CD4-positive, alpha-beta T cell treated with Interleukin-1 beta for 1 hour (primary cell): ENCODE data around the gene LPP.

Experiments used
- DNase-seq, 2 donors: peaks; one replicate each; pipeline ENCODE4 v3.0.0-alpha.2; 2020 to 2022

Gene LPP

DNA sequence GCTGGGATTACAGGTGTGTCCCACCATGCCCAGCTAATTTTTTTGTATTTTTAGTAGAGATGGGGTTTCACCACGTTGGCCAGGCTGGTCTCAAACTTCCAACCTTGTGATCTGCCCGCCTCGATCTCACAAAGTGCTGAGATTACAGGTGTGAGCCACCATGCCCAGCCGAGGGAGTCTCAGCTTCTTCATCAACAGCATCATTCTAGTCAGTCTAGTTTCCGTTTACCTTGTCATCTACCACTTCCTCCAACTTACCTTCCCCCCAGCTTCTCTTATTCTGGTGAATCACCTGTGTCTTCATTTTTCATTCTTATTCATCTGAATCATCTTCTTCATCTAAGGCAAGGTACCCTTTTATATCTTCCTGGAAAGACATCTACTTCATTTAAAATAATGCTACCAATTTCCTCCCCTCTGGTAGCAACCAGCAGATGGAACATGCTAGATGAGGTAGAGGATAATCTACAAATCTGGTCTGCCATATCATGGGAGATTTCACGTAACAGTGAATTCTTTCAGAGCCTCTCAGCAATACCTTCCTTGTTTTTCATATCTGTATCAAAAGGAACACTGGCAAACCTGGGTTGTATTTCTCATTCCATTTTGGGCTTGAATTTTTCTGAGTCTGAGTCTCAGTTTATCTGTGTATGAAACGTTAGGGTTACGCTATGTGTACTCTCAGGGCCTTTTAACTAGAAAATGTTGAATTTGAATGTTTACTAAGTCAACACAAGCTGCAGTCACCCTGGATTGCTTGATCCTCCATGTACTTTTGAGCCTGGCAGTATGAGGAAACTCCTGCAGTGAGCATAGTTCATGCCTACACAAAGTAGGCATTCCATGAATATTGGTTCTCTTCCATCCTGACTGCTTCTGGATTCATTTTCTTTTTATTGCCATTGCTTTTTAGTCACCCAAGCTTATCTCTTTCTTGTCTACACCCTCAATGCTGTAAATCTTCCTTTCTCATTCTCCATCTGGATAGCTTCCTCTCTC lies 16.8 kb downstream of the LPP start:
- peak; percentile 37 to 49 for DNase-seq

- no peak for DNase-seq
These were observed 17.9 kb downstream of the LPP start for GRCh38 chr3:188171682-188172467.

- no peak for DNase-seq
These were observed 20.5 kb downstream of the LPP start for GRCh38 chr3:188174317-188175044.

DNA sequence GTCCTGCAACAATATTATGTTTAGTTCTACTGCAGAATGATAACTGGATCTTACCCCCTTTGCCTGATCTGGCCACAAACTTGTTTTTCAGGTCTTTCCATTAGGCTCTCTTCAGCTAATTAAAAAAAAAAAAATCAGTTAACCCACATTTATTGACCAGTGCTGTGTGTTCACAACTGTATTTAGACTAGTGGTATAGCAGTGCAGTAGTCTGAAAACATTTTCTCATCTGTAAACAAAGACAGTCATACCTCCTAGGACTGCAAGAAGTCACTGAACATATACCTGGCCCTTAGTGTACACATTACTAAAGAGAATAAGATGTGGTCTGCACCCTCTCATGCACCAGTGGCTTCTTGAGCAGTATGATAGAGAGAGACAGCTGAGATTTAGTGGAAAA lies 22.5 kb downstream of the LPP start:
- DNase-seq, result no peak

DNA sequence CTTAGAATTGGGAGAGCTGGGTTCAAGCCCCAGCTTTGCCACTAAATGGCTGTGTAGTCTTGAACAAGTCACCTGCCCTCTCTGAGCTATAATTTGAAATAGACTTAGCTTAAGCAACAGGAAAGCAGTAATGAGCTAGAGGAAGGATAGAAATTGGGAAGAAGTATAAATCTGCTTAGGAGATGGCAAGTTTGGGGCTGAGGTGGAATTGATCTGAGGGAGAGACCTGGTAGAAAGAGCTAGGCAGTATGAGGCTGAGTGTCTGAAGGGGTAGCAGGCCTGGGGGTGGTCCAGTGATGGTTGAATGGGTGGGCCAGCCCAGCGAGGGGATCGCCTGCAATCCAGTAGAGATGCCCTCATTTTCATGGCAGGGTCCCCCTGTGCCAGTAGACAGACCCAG lies 22.9 kb downstream of the LPP start:
- no peak for DNase-seq

DNA sequence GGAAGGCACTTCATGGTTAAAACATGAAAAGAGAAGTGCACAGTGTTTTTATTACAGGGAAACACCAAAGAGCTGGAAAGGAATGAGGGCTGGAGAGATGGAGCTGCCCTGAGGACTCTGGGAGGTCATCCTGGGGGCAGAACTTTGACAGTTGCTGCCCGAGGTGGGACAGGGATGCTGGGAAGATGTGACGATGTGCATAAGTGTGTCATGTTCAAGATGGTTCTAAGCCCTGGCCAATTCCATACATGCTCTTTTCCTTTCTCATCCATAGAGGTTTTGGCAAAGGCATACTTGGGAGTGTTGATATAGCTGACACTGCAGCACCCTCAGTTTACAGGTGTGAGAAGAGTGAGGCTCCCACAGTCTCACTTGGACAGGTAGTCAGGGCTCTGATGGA lies 23.8 kb downstream of the LPP start:
- DNase-seq, result no peak

- no peak for DNase-seq
These were observed 24.5 kb downstream of the LPP start for GRCh38 chr3:188178293-188178936.

DNA sequence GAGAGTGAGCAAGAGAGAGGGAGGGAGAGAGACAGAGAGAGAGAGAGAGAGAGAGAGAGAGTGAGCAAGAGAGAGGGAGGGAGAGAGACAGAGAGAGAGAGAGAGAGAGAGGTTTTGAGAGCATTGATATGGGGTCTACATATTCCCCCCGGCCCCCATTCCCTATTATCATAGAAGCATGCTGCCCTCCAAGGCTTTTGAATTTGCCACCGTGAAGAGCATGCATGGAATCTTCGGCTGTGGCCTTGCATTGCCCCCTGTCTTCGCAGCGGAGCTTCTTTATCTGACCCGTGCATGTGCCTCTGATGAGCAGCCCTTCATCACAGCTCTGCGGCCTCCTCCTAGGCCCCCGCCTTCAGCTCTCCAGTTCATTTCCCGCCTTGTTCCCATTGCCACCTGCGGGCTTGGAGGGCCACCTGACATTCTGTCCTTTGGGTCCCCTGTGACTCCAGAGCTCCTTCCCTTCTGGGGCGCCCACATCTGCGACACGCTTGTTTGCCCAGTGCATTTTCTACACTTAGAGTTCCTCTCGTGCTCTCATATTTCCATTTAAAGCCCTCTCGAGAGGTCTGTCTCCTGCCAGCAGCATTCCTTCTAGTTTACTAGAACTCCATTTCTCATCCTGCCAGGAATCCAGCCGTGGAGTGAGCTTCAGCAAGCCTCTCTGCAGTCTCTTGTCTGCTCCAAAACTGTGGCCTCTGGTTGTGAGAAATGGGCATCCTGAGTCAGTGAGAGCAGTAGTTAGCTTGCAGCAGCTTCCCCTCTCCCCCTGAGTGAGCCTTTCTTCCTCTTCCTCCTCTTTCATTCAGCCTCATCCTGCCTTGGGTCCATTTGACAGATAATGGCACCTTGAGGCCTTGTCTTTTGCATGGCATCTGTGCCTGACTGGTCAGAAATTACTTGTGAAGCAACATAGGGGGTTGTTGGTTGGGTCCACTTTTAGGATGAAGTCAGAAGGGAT lies 25.3 kb downstream of the LPP start:
- DNase-seq, result no peak

DNA sequence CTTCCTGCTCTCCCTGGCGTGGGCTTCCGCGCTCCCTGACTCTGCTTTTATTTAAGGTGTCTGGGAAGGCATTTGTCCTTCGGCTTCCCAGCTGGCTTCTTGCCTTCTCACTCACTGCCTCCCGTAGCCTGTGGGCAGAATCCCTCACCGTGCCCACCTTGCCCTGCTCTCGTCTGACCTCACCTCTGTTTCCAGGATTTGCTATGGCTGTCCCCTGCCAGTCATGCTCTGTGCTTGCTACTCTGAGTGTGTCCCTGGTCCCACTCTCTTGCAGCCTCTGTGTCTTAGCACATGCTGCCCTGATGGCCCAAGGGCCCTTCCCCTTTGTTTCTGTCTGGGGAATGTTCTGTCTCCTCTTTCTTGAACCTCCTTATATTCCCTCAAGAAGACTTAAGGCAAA lies 26.2 kb downstream of the LPP start:
- DNase-seq, result no peak

DNA sequence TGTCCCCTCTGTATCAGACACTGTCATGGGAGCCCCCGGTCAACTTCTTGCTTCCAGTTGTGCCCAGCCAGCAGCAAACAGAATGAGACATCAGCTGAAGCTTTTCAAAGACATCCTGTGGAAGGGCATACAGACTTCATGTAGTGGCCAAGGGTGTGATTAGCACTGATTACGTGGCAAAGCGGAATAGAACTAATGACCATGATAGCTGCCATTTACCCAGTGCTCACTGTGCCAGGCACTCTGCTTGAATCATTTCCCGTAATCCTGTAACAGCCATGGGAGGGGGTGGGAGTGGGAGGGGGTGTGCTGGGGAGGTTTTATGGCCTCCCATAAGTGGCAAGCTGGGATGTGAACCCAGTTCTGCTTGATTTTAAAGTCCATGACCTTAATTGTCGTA lies 29.5 kb downstream of the LPP start:
- no peak for DNase-seq

GRCh38 chr3:188184160-188184559 lies 30.2 kb downstream of the LPP start:
- DNase-seq, result no peak

GRCh38 chr3:188184649-188185048 lies 30.7 kb downstream of the LPP start:
- no peak for DNase-seq

DNA sequence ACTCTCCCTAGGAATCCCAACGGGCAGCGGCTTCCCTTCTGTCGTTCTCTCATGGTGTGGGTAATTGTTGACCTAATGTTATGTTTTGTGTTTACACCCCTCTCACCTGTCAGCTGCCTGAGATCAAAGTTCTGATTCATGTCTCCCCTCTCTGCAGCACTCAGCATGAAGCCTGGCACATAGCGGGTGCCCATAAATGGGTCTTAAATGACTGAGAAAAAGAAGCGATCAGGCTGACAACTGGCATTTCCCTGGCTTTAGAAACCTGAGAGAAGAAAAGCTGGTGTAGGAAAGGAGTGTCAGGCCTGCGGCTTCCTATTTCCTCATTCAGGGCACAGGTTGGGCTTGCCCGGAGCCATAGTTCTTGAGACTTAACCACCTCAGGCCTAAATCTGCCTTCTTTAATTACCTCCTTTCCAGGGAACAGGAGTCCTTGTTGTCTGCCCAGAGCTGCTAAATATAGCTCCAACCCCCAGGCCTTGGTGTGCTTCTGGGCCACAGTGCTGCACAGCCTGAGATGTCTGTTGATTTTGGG lies 31.8 kb downstream of the LPP start:
- DNase-seq, result no peak

- peak in 1 of 2 donors; percentile 32 for DNase-seq
These were observed 33.1 kb downstream of the LPP start for GRCh38 chr3:188187053-188187452.

DNA sequence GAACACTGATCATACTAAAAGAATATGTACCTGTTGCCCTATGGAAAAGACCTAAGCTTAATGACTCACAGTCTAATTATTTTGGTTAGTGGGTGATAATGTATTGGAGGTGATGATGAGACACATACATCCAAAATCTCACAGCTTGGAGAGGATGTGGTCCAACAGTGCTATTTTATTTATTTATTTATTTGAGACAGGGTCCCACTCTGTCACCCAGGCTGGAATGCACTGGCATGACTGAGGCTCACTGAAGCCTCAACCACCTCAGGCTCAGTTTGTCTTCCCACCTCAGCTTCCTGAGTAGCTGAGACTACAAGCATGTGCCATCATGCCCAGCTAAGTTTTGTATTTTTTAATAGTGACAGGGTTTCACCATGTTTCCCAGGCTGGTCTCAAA lies 35.0 kb downstream of the LPP start:
- DNase-seq, result no peak

- DNase-seq, result no peak
These were observed 37.5 kb downstream of the LPP start for GRCh38 chr3:188191460-188191859.

DNA sequence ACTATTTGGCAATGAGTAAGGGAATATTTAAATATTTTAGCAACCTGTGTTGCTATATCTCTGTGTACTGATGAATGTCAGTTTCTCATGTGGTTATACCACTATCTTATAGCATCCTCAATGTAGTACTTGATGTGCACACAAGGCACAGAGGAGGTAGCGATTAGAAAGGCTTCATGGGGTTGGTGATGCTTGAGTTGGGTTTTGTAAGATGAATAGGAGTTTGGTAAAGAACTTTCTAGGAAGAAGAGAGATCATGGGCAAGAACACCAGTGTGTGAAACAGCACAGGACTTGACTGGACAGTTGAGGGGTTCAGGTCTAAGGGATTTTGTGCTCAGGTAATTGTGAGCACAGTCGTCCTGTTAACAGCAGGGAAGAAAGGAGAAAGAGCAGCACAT lies 38.1 kb downstream of the LPP start:
- DNase-seq, result no peak

DNA sequence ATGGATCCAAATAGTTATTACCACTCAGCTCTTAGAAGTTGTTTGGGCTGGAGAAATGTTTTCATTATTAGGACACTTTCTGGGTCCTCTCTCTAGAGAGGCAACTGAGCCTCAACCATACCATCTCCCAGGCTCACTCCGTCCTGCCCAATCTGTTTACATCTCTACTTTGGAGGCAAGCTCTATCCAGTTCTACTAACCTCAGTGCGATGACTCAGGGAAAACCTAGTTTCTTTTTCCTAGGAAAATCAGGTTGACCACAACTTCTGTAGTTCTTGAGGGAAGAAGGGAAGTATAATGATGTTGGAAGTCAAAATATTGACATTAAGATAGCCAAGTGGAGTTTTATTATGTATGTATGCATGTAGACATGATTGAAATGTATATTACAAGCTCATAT lies 40.4 kb downstream of the LPP start:
- DNase-seq, result no peak

DNA sequence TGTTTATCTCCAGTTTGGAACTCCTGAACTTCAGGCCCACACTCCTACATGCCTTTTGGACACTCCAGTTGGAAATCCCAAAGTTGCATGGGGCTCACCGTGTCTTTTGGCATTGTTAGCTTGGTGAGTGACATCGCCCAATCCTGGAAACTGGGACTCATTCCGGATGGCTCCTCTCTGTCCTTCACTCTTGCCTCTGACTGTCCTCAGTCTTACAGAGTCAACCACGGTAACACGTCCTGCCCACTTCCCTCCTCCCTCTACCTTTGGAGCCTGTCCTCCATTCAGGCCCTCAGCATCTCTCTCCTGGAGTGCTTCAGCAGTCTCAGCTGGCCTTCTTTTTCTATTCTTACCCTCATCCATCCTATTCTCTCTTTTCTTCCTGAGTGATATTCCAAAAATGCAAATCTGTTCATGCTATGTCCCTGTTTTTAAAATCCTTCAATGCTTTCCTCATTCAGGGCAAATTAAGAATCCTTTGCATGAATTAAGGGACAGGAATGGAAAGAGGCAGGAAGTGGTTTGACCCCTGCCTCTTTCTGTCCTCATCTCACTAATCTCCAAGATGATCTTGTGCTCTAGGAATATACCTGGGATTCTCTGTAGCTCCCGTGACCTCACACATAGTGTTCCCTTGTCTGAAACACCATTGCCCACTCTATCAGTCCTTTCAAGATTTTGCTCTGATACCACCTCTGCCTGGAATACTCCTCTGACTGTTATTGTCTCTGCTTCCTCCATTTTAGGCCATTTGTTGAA lies 42.5 kb downstream of the LPP start:
- no peak for DNase-seq

DNA sequence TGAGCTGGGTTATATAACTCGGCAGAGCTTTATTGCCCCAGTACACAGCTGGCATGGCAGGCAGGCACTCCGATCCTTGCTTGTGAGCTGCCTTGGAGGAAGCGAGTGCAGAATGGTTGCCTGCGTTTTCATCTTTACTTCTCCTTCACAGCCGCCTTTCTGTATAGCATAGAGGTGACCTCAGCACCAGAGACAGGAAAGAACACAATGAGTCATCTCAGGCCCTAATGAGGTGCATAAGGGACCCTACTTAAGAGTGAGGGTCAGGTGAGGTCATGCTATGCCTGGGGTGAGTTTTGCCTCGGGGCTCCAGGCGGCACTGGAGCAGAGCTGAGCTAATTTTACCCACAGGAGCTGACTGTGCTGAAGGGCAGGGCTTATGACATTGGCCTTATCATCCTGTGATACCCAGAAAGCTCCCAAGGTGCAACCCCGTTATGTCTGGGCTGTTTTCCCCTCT lies 43.5 kb downstream of the LPP start:
- peak; percentile 7 to 11 for DNase-seq
